Cerebellar cortex (tissue), 1 donor: ENCODE results near the gene PRR33.

Experiments
- DNase-seq: peaks from one replicate; pipeline ENCODE4 v3.0.0-alpha.2; 2015; ENCODE audit warnings: low spot score

The PRR33 gene

DNA sequence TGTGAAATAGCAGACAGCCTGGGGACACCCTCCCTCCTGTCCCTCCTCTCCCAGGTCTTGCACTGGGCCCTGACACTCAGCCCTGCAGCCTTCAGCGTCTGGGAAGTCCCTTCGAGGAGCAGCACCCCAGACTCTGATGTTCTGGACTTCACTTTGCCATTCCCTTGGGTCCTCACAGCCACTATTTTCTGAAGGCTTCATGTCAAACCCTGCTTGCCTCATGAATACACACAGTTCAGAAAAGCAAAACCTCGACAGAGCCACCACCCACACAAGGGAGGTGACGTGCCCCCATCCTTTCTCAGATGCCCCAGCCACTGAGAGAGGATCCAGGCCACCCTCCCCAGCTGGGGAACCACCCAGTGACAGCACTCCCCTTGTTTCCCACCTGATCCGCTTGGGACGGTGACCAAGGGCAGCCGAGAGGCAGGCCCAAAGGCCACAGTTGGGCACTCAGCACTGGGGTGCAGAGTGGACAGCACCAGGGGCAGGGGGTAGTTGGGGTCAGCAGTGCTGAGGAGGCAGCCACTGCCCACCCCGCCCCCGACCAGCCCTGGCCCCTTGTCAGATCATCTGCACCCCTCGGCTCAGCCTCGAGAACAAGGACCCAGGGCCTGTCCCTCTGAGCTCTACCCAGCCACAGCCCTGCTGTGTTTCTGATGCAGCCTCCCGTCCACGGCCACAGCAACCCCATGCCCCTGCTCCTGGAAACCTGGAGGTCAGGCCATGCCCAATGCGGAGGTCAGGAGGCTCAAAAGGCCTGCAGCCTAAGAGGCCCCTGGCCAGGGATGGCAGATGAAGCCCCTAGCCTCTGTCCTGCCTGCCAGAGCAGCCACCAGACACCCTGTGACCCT lies 24.7 kb upstream of the PRR33 start:
- no peak for DNase-seq

DNA sequence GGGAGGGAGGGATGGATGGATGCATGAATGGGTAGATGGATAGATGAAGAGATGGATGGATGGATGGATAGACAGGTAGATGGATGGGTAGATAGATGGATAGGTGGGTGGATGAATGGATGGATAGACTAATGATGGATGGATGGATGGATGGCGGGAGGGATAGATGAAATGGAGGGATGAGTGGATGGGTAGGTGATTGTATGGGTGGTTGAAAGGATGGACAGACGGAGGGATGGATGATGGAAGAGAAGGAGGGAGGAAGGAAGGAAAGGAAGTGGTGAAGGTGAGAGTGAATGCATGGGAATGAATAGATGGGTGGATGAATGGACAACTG lies 24.1 kb upstream of the PRR33 start:
- DNase-seq, result no peak

DNA sequence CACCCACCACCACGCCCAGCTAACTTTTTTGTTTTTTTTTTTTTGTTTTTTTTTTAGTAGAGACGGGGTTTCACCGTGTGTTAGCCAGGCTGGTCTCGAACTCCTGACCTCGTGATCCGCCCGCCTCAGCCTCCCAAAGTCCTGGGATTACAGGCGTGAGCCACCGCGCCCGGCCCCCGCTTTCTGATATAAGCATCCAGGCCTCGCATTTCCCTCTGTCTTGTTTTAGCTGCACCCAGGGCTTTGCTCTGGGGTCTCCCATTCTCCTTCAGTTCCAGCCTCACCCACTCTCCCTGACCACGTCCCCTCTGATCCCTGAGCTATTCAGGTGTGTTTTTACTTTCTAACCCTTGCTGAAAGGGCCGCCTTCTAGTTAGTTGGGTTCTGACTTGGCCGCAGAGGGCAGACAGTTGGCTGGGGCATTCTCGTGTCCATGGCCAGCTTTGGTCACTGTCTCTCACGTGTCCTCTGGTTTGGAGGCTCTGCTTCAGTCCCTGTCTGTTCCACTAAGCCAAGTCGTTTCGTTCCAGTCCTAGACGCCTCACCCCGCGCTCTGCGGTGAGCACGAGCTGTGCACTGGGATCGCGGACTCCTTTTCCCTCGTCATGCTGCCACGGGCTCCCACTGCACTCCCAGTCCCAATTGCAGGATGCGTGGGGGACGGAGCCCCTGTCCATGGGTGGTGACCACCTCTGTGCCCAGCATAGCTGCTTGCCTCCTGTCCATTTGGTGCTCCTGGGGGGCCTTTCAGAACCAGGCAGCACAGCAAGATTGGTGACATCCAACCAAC lies 21.8 kb upstream of the PRR33 start:
- DNase-seq, result no peak

DNA sequence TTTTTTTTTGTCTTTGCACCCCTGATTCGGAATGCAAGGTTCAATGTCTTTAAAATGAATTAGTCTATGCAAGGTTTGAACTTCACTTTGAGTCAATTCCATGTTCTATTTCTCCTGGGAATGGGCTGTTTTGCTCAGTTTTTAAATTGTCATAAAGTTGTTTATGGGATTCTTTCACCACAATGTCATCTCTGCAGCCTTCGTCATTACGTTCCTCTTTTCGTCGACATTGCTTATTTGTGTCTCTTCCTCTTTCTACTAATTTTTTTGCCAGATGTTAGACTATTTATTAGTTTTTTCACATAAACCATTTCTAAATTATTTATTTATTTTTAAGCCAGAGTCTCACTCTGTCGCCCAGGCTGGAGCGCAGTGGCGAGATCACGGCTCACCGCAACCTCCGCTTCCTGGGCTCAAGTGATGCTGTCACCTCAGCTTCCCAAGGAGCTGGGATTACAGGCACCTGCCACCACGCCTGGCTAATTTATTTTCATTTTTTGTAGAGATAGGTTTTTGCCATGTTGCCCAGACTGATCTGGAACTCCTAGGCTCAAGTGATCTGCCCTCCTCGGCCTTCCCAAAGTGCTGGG lies 20.7 kb upstream of the PRR33 start:
- DNase-seq, result no peak

DNA sequence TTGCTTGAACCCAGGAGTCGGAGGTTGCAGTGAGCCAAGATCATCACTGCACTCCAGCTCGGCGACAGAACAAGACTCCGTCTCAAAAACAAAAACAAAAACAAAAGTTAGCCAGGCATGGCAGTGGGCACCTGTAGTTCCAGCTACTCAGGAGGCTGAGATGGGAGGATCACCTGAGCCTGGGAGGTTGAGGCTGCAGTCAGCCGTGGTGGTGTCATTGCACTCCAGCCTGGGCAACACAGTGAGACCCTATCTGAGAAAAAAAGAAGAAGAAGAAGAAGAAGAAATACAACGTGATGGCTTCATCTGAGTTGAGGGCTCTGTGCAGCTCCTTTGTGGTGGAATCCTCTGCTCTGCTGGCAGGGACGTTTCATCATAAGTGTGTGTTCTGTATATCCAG lies 17.8 kb upstream of the PRR33 start:
- DNase-seq, result no peak

DNA sequence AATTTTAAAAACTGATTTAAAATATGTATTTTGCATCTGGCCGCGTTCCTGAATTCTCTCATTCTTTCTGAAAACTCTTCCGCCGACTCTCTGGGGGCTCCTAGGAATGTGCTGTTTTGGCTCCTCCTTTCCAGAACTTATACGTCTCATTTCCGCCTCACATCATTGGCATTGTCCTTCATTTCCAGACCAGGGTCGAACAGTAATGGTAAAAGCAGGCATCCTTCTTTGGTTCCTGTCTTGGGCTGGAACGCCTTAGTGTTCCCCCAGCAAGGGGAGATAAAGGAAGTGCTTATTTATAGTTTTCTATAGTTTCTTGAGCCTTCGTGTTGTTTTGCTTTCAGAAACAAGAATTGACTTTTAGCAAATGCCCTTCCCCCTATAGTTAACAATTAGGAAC lies 16.9 kb upstream of the PRR33 start:
- no peak for DNase-seq

DNA sequence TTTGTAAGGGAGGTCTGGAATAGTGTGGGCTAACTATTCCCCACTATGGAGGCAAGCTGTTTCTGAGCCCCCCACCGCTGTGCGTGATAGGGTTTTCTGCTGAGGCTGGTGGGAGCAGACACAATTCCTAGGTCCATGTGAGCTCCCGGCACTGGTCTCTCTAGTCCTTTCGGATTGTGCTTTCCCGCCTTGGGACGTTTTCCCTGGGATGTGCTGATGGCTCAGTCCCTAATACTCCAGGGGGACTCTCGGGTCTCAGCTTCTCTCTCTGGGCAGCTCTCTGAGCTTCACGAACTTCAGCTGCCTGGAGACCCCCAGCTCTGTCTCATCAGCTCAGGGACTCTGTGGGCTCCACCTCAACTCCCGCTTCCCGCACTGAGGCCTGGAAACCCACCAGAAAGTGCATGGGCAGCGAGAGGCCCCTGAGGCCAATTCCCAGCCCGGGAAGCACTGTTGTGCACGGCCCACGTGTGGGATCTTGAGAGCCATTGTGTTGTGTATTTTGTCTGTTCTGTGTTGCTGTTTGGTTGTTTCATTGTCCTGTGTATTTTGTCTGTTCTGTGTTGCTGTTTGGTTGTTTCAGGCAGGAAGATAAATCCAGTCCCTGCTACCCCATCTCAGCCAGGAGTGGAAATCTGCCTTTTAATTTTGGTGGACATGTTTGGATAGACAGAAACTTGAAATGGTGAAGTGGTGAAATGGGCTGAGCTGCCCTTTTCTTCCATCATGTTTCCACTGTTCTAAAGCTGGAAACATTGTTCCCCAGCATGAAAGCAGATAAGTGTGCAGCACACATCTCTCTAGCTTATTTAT lies 15.1 kb upstream of the PRR33 start:
- no peak for DNase-seq

DNA sequence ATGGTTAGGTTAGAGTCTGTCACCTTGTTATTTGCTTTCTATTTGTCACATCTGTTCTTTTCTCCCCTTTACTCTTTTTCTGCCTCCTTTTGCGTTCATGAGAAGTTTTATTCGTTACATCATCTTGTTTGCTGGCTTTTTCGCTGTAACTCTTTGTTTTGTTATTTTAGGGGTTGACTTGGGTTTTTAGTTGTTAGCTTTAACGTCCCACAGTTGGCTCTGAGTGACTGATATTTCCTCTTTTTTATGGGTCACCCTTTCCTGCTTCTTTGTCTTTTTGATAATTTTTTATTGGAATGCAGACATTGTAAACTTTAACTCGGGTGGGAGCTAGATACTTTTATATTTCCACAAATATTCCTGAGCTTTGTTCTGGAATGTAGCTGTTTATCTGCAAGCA lies 14.5 kb upstream of the PRR33 start:
- DNase-seq, result no peak

DNA sequence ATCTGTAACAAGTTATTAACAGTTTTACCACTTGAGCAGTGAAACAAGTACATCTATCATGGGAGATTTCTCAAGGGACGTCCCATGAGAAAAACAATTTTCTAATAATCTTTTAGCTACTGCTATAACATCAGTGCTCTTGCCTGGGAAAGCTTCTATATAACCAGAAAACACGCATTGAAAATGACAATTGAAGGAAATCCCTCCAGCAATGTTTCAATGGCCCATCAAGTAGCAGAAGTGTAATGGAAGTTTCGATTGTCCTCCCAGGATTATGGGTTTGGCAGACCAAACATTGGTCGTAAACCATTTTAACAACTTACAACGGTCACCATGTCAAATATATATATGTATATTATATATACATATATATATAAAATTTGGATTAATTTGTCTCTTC lies 8.0 kb upstream of the PRR33 start:
- no peak for DNase-seq

DNA sequence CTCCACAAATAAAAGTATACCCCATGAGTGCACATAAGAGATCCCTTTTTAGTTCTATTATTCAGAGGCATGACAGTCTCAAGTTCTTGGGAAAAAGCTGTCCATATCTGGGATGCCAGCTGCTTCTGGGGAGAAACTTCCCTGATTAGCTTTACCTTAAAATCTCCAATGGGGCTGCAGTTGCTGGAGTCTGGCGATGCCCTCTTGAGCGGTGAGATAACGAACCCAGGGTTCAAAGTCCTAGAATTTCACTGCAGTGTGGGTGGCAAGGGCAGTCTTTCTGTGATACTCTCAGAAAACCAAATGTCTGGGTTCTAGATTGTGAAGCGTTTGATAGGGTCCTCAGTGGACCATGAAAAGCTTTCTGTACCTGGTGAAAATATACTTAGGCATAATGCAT lies 7.4 kb upstream of the PRR33 start:
- no peak for DNase-seq

DNA sequence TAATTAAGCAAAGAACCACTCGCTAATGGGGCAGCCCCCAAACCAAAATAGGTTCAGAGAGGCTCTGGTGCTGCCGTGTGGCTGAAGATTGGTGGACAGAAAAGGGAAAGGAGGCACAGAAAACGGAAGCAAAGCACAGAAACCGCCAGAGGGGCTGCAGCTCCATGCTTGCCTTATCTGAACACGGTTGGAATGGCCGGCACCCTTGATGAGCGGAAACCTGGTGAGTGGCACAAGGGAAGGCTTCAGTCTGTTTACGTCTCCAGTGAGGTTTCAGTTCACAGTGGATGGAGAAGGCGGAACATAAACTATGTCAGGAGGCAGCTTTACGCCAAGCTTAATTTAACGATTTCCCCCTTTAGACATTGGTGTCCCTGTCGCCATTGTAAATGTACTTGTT lies 5.2 kb upstream of the PRR33 start:
- no peak for DNase-seq

DNA sequence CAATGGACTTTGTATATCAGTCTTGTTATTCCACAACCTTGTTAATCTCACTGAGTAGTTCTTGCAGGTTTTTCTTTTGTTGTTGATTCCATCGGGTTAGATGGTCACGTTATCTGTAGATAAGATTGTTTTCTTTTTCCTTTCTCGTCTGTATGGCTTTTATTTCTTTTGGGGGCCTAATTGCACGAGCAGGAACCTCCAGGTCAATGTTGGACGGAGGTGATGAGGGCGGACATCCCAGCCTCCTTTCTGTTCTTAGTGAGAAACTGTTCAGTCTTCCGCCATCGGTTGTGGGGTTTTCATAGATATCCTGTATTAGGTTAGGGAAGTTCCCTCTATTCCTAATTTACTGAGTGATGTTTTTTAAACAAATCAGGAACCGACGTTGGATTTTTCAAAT lies 4.8 kb upstream of the PRR33 start:
- DNase-seq, result no peak

DNA sequence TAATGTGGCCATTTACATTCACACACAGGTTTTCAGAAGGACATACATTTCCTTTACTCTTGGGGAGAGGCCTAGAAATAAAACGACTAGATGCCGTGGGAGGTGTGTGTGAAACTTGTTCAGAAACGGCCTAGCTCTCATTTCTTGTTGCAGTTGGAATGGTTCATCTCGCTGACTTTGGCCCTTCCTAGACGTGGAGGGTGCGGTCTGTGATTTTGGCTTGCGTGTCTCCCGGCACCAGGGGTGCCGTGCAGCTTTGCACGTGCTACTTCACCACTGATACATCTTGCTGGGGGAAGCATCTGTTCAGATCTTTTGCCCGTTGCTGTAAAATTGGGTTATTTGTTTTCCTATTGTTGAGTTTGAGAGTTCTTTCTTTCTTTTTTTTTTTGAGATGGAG lies 3.1 kb upstream of the PRR33 start:
- DNase-seq, result no peak

DNA sequence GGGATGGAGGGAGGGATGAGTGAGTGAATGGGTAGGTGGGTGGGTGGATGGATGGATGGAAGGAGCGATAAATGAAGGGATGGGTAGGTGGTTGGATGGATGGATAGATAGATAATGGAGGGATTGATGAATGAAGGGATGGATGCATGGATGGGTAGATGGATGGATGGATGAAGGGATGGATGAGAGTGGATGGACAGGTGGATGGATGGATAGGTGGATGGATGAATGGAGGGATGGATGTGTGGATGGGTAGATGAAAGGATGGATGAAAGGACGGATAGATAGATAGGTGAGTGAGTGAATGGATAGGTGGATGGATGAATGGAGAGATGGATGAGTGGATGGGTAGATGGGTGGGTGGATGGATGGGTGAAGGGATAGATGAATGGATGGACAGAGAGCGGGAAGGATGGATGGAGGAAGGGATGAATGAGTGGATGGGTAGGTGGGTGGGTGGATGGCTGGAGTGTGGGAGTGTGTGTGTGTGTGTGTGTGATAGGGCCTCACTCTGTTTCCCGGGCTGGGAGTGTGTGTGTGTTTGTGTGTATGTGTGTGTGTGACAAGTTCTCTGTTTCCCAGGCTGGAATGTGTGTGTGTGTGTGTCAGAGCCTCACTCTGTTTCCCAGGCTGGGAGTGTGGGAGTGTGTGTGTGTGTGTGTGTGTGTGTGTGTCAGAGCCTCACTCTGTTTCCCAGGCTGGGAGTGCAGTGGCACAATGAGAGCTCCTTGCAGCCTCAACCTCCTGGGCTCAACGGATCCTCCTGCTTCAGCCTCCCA lies 2.1 kb upstream of the PRR33 start:
- DNase-seq, result no peak

DNA sequence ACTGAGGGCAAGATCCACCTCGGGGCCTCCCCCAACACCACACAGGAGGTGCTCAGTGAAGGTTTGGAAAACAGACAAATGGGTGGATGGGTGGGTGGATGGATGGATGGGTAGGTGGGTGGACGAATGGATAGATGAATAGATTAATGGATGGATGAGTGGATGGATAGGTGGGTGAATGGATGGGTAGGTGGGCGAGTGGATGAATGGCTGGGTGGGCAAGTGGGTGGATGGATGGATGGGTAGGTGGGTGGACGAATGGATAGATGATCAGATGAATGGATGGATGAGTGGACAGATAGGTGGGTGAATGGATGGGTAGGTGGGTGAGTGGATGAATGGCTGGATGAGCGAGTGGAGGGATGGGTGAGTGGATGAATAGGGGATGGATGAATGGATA lies 863 bp upstream of the PRR33 start:
- DNase-seq, result no peak

DNA sequence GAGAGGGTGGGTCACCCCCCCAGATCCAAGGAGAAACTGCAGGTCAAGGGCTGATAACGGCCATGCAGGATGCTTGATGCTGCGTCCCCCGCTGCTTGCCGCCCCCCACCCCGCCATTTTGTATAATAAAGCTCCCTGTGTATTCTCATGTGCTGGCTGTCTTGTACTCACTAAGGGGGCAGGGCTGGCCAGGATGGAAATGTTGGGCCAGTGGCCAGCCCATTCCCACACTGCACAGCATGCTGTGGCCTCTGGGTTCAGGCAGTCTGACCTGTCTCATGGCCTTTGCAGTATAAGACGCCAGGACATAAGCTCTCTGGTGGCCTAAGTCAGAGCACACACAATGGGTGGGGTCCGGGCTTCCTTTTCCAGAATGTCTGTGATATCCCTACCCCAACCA lies 421 bp upstream of the PRR33 start:
- no peak for DNase-seq

DNA sequence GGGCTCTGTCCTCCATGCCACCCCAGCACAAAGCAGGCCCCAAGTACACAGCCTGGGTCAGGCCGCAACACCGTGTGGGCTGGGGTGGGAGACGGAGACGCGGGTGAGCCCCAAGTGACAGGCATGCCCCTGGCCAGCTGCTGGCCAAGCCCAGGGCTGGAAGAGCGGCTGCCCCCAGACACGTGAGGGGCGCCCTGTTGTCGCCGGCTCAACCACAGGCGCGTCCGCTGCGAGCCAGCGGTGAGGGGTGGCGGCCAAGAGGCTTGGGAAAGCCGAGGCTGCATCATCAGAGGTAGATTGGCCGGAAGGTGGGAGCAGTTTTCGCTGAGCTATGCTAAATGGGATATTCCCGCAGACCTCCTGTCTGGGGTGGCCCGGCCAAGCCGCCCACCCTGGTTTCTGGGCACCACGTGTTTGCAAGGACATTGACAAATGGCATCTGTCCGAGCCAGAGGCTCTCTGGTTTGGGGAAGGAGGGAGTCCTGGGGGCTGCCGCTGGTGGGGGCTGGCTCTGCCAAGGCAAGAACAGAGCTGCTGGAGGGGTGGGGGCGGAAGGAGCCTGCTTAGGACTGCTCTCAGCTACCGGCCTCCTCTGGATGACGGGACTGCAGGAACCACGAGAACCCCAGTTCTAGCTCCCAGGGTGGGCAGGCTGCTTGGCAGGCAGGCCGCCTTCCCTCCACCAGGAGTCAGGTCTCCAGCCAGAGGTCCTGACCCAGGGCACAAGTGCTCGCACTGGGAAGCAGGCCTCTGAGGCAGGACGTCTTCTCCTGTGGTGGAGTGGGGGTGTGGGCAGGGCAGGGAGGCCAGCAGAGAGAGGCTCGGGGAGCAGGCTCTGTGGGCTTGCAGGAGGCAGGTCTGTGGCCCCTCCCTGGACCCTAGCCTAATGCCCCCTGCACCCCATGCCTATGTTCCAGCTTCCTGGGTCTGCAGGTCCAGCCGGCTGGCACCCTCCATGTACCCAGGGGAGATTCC lies 552 bp downstream of the PRR33 start:
- DNase-seq, result no peak

DNA sequence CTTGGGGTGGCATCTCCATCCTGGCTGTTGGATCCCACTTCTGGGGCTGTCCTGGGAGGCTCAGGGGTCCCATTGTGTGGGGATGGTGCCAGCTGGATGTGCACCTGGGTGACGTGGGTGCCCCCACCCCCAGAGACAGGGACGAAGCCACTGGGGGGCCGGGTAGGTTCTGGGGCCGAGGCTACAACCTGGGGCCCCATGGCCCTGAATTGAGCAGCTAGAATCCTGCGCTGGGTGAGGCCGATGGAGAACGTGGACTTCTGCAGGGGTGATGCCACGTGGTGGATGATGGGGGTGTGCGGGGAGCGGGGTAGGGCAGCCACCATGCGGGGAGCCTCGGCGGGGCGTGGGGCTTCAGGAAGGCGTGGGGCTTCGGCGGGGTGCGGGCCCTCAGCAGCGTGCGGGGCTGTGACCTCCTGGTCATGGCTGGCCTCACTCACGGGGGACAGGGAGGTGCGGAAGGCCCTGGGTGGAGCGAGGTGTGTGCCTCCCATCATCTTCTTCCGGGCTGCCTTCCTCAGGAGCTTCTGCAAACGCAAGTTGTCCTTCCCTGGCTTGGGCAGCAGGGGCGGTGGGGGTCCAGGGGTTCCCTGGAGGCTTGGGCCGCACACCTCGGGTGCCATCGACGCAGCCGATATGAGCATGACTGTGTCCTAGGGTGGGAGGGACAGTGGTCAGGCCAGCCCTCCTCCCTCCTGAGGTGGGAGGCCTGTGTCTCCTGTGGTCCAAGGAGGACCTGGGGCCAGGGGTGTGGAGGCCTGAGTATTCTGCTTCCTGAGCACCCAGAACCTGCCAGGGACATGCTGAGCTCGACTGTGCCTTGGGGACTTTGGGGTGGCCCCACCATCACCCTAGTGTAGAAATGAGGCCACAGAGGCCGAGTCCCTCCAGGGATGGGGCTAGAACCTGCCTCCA lies 1.5 kb downstream of the PRR33 start:
- DNase-seq, result no peak

DNA sequence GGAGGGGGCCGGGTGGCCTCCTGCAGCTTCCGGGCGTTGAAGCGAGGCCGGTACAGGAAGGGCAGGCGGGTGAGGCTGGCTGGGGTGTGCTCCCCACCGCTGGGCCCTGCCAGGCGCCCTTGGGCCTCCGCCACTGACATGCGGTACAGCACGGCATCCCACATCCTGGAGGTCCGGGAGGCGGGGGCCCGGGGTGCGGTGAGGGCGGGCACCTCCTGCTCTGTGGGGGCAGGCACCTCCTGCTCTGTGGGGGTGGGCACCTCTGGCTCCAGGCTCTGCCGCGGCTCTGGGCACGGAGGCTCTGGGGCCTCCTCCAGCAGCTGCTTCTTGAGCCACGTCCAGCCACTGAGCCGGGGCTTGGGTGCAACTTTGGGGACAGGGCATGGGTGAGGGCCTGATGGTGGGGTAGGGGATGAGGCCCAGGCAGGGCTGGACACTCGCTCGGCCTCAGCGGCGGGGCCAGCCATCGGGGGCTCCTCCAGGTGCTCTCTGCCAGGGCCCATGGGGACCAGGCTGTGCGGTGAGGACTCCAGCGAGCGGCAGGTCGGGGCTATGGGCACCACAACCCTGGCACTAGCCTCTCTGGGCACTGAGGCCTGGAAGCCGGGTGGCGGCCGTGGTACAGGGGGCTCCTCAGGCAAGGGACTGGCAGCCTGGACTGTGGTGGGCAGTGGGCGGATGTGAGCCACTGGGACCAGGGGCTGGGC lies 2.3 kb downstream of the PRR33 start:
- DNase-seq, result no peak
